GM21381 (cell line): ENCODE data around the gene APOA1.
"Not testable (repeated sequence)": the region's sequence is repeated elsewhere in the genome, so short reads cannot be mapped to it uniquely, and the experiment has no call there.

Experiments used
- ATAC-seq: cut with Tn5 transposase; IDR thresholded peaks from one replicate; pipeline ENCODE4 v1.9.1; 2021; ENCODE audit warnings: mild to moderate bottlenecking, moderate library complexity; ENCODE audit not compliant: unreplicated experiment

APOA1 gene

DNA sequence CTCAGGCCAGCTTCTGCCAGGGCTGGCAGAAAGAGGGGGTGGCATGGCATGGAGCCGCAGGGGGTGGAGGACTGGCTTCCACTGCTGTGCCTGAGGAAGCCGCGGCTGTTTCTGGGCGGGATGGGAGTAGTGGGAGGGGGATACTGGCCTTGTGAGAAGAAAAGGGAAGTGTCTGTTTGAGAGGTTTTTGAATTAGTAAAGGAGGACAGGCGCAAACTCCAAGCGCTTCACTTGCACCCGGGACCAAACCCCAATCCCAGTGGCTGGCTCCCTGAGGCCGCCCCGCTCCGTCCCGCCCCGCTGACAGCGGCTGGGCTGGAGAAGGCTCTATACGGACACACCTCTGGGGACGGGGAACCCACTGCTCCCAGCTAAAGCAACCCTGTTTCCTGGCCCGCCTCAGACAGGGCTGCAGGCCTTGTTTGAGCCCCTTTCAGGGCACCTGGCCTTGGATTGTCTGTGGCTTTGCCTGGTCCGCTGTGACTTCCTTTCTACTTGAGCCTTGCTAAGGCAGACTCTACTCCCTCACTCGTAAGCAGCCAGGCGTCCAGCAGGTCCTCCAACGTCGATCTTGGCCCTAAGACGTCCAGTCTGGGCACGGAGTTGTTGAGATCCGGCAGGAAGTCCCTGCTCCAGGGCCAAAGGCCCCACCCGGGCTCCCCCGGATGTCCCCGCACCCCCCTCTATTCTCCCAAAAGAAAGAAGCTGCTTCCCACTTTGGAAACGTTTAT is 2.2 kb downstream of the APOA1 start:
- peak; percentile 18 for ATAC-seq

- not testable (repeated sequence) for ATAC-seq
Measured at GRCh38 chr11:116834535-116835041, 2.8 kb downstream of the APOA1 start.

DNA sequence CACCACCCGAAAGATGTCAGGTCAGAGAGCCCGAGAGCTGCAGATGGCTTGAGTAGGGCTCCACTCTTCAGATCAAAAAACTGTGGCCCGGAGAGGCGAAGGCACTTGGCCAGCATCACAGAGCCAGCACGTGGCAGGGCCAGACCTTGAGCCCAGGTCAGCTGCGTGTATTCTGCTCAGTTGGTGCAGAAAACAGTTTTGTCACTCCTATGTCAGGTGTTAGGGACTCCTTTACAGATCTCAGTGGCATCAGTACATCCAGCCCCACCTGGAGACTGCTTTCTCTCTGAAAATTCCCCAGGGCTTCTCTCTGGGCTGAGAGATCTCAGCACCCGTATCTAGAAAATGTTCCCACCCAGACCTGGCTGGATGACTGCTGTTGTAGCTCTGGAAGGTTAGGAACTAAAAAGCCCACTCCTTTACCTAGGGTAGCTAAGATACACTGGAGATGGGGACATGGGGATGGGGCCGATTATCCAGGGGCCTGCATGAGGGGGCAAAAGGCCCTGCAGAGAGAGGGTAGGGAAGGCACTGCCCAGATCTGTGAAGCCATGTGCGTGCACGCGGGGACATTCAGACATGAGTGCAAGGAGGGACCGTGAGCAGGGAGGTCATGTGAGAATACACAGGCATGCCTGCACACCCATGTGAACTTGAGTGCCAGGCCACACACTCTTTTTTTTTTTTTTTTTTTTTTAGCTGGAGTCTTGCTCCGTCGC is 3.4 kb downstream of the APOA1 start:
- ATAC-seq, result no peak

DNA sequence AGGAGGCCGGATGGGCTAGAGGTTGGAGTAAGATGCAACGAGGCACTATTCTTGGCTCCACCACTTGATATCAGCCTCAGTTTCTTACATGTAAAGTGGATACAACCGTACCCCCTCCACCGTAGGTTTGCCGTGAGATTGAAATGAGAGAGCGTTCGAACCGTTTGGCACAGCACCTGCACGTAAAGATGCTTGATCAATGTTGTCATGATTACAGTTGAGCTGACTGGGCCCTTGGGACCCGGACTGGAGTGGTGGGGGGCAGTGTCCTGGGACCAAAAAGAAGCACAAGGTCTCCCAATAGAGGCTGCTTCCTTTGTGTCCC is 4.0 kb downstream of the APOA1 start:
- ATAC-seq, result no peak

DNA sequence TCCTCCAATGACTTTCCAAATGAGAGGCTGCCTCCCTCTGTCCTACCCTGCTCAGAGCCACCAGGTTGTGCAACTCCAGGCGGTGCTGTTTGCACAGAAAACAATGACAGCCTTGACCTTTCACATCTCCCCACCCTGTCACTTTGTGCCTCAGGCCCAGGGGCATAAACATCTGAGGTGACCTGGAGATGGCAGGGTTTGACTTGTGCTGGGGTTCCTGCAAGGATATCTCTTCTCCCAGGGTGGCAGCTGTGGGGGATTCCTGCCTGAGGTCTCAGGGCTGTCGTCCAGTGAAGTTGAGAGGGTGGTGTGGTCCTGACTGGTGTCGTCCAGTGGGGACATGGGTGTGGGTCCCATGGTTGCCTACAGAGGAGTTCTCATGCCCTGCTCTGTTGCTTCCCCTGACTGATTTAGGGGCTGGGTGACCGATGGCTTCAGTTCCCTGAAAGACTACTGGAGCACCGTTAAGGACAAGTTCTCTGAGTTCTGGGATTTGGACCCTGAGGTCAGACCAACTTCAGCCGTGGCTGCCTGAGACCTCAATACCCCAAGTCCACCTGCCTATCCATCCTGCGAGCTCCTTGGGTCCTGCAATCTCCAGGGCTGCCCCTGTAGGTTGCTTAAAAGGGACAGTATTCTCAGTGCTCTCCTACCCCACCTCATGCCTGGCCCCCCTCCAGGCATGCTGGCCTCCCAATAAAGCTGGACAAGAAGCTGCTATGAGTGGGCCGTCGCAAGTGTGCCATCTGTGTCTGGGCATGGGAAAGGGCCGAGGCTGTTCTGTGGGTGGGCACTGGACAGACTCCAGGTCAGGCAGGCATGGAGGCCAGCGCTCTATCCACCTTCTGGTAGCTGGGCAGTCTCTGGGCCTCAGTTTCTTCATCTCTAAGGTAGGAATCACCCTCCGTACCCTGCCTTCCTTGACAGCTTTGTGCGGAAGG is 4.8 kb downstream of the APOA1 start:
- no peak for ATAC-seq

DNA sequence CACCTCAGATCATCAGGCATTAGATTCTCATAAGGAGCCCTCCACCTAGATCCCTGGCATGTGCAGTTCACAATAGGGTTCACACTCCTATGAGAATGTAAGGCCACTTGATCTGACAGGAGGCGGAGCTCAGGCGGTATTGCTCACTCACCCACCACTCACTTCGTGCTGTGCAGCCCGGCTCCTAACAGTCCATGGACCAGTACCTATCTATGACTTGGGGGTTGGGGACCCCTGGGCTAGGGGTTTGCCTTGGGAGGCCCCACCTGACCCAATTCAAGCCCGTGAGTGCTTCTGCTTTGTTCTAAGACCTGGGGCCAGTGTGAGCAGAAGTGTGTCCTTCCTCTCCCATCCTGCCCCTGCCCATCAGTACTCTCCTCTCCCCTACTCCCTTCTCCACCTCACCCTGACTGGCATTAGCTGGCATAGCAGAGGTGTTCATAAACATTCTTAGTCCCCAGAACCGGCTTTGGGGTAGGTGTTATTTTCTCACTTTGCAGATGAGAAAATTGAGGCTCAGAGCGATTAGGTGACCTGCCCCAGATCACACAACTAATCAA is 5.6 kb downstream of the APOA1 start:
- ATAC-seq, result no peak

DNA sequence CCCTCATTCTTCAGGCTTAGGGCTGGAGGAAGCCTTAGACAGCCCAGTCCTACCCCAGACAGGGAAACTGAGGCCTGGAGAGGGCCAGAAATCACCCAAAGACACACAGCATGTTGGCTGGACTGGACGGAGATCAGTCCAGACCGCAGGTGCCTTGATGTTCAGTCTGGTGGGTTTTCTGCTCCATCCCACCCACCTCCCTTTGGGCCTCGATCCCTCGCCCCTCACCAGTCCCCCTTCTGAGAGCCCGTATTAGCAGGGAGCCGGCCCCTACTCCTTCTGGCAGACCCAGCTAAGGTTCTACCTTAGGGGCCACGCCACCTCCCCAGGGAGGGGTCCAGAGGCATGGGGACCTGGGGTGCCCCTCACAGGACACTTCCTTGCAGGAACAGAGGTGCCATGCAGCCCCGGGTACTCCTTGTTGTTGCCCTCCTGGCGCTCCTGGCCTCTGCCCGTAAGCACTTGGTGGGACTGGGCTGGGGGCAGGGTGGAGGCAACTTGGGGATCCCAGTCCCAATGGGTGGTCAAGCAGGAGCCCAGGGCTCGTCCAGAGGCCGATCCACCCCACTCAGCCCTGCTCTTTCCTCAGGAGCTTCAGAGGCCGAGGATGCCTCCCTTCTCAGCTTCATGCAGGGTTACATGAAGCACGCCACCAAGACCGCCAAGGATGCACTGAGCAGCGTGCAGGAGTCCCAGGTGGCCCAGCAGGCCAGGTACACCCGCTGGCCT is 7.1 kb downstream of the APOA1 start:
- no peak for ATAC-seq

DNA sequence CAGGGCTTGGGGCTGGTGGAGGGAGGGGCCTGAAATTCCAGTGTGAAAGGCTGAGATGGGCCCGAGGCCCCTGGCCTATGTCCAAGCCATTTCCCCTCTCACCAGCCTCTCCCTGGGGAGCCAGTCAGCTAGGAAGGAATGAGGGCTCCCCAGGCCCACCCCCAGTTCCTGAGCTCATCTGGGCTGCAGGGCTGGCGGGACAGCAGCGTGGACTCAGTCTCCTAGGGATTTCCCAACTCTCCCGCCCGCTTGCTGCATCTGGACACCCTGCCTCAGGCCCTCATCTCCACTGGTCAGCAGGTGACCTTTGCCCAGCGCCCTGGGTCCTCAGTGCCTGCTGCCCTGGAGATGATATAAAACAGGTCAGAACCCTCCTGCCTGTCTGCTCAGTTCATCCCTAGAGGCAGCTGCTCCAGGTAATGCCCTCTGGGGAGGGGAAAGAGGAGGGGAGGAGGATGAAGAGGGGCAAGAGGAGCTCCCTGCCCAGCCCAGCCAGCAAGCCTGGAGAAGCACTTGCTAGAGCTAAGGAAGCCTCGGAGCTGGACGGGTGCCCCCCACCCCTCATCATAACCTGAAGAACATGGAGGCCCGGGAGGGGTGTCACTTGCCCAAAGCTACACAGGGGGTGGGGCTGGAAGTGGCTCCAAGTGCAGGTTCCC is 7.8 kb downstream of the APOA1 start, which contains the start of gene APOC3:
Gene APOC3, plus strand, starts transcription at position 383 of the 659 bp plus-strand sequence. CDS start 676 bp downstream, outside the sequence.
- ATAC-seq, result no peak

DNA sequence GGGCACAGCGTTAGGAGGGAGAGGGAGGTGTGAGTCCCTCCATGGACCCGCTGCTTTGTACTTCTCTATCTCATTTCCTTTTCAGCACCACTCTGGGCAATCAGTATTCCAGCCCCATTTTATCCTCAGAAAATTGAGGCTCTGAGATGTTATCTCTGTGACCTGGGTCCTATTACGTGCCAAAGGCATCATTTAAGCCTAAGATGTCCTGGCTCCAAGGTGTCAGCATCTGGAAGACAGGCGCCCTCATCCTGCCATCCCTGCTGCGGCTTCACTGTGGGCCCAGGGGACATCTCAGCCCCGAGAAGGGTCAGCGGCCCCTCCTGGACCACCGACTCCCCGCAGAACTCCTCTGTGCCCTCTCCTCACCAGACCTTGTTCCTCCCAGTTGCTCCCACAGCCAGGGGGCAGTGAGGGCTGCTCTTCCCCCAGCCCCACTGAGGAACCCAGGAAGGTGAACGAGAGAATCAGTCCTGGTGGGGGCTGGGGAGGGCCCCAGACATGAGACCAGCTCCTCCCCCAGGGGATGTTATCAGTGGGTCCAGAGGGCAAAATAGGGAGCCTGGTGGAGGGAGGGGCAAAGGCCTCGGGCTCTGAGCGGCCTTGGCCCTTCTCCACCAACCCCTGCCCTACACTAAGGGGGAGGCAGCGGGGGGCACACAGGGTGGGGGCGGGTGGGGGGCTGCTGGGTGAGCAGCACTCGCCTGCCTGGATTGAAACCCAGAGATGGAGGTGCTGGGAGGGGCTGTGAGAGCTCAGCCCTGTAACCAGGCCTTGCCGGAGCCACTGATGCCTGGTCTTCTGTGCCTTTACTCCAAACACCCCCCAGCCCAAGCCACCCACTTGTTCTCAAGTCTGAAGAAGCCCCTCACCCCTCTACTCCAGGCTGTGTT is 8.5 kb downstream of the APOA1 start:
- no peak for ATAC-seq

DNA sequence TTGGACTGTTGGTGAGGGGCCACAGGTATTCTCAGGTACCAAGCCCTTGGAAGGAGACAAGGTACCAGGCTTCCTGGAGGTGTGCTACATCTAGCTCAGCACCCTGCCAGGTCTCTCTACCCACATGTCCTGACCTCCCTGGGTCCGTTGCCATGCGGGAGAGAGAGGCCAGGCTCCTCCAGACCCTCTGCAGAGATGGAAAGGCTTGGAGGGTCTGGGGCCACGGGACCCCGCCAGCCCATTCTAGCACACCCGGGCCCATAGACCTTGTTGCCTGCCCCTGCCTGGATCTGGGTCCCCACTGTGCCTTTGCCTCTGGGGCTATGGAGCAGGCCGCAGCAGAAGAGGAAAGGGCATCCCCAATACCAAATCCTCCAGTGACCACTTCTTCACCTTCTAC is 10.0 kb downstream of the APOA1 start:
- no peak for ATAC-seq

- ATAC-seq, result no peak
Measured at GRCh38 chr11:116826751-116827431, 10.5 kb downstream of the APOA1 start.

- no peak for ATAC-seq
Measured at GRCh38 chr11:116825854-116826750, 11.3 kb downstream of the APOA1 start.

DNA sequence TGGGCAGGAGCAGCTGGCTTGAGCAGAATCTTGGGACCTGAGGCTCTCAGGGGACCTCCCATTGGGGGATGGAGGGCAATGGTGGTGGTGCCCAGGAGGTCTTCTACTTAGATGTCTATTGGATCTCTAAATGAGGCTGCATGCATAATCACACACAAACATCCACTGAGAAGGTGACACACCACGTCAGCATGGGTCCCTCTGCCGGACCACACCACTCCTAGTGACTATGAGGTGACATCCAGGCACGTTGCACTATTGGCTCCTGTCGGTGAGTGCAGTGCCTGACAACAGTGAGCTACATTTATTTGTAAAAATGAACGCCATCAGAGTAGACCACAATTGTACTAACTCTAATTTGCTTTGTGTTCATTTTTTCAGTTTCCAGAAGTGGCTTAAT is 12.0 kb downstream of the APOA1 start:
- no peak for ATAC-seq

GRCh38 chr11:116823031-116823843 is 14.2 kb downstream of the APOA1 start, which contains the start of gene APOA4:
TSS of gene APOA4 (minus strand) at chr11:116823304. CDS start at chr11:116823191, 113 bp downstream.
- ATAC-seq, result no peak

DNA sequence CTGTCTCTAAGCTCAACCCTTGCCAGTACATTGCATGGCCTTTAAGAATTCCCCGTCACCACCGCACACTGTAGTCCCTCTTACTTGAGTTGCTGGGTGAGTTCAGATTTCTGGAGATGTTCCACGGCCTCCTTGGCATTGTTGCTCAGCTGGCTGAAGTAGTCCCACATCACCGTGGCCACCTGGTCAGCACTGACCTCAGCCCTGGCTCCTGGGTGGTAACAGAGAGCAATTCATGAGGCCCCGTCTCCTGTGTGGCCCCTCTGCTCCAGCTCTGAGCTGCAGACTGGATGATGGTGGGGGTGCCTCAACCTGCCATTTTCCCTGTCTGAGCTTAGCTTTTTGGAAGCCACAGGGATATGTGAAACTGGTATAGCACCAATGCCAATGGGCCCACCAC is 14.8 kb downstream of the APOA1 start:
- ATAC-seq, result no peak
